HL-60 (cell line): Measurements from ENCODE around the gene MEIOSIN.

ENCODE experiments used
- CTCF ChIP-seq: IDR thresholded peaks from one replicate; pipeline ENCODE4 v1.5.1; 2011; ENCODE audit warnings: low read length, control low read depth, inconsistent platforms; ENCODE audit not compliant: insufficient read depth
- POLR2AphosphoS5 ChIP-seq: IDR thresholded peaks from 2 replicates; pipeline ENCODE4 v1.6.1; 2012; ENCODE audit warnings: low read depth

DNA sequence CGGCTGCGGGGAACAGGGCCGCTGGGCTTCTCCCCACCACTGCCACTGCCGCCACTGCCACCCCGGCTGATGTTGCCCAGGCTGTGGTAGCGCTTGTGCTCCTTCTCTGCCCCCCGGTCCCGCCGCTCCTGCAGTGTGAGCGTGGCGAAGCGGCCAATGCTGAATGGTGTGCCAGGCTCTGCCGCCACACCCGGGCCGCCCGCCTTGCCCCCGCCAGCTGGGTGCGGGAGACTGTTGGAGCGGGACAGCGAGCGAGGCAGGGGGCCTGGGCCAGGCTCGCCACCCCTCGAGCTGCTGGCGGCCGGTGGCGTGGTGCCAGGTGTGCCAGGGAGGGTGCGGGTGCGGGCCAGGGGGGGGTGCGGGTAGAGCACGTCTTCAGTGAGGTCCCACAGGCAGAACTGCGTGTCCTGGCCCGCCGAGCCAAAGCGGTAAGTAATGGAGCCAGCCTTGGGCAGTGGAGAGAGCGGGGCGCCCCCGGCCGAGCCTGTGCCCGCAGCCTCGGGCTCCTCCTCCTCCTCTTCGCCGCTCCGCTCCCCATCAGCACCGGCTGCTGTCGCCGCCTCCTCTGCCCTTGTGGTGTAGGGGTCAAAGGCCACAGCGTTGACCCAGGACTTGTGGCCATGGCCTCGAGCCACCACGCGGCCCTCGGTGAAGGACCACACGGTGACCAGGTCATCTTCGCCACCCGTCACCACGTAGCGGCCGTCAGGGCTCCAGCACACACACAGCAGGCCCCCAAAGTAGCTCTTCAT is 52.7 kb downstream of the MEIOSIN start:
- no peak for TF ChIP-seq CTCF
- no peak for TF ChIP-seq POLR2AphosphoS5
